ENCODE data around the gene KCNH1.

Gene KCNH1

GRCh38 chr1:210748796-210749195 lies 385.2 kb downstream of the KCNH1 start:
- no peak for DNase-seq

GRCh38 chr1:210747890-210748289 lies 386.1 kb downstream of the KCNH1 start:
- DNase-seq, result no peak

DNA sequence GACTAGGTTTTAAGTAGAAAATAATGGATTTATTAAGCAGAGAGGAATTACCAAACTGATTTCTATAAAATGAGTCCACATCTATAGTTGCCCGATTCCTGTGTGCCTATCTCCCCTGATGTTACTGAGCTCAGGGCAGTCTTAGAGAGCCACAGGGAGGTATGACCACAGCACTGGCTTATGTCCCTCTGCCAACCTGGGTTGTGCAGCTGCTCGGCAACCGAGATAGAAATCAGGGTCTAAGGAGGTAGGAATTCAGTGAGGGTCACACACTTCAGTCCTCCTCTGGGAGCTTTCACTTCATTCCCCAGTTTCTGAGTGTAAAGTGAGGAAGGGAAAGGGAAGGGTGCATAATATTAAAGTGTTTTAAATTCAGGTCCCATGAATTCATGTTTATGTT lies 386.8 kb downstream of the KCNH1 start:
- no peak for DNase-seq

- DNase-seq, result no peak
Observed at GRCh38 chr1:210746024-210746731, 387.8 kb downstream of the KCNH1 start.

DNA sequence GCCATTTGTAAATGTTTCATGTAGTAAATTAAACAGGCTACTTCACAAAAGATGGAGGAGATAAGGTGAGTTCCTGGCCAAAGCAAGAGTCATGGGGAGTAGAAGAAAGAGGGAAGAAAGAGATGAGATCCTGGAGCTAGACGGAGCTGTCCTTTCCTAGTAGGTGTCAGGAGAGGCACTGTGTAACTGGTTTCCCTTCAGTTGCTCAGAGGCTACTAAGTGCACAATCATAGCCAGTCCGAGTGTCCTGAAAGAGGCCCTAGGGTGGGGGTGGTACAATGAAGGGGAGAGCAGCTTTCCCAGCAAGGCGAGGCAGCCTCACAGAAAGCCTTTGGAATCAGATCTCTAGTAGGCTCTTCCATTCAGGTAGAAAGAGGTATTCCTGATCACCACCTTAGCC lies 390.9 kb downstream of the KCNH1 start:
- no peak for DNase-seq

- DNase-seq, result no peak
Observed at GRCh38 chr1:210741564-210741963, 392.4 kb downstream of the KCNH1 start.

DNA sequence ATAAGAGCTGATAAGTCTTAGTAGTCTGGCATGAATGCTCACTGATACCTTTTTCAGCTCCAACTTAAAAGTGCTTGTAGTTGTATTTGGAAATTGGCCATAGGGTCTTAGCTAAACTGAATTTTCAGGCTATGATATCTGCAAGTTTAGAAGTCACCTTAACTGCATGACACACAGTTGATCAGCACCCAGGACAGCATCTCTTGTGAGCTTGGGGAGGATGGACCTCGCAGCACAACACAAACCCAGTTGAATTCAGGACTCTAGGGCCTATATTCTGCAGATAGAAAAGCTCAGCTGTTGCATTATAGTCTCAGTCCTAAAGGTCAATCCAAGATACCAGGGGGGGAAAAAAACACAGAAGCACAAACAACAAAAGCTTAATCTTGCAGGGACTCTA lies 394.3 kb downstream of the KCNH1 start:
- DNase-seq, result no peak

DNA sequence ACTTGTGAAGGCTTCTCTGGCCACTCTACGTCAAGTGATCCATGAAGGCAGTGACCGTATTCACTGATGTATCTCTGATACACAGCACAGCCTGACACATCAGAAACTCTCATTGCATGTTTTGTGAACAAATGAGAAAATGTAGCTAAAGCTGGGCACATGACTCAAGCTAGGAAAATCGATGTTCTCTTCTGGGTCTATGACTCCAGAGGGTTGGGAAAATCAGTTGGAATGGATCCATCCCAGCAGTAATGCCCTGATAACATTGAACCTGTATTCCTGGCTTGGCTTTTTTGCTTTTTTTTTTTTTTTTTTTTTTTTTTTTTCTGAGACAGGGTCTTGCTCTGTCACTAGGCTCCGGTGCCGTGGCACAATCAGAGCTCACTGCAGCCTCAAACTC lies 395.7 kb downstream of the KCNH1 start:
- no peak for DNase-seq

DNA sequence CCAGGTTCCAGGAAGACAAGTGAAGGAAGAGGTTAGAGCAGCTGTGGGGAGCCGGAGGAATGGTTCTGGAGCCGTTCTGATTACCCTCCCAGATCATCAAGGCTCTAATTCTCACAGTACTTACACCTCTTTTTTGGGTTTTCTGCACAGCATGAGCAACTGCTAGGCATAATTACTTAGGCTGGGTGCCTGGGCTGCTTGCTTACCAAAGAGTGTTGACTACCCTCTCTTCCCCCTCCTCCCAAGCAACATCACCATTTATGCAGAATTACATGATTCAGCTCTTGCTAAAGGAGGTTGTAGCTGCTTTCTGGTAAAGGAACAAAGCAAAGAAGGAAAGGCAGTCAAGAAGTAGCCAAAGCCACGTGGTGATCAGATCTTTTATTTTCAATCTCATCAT lies 397.2 kb downstream of the KCNH1 start:
- no peak for DNase-seq

- no peak for DNase-seq
Observed at GRCh38 chr1:210731597-210731996, 402.4 kb downstream of the KCNH1 start.

- DNase-seq, result no peak
Observed at GRCh38 chr1:210731193-210731592, 402.8 kb downstream of the KCNH1 start.

GRCh38 chr1:210730023-210730422 lies 403.9 kb downstream of the KCNH1 start:
- DNase-seq, result no peak

- no peak for DNase-seq
Observed at GRCh38 chr1:210728437-210729149, 405.4 kb downstream of the KCNH1 start.

GRCh38 chr1:210727709-210728108 lies 406.2 kb downstream of the KCNH1 start:
- no peak for DNase-seq

DNA sequence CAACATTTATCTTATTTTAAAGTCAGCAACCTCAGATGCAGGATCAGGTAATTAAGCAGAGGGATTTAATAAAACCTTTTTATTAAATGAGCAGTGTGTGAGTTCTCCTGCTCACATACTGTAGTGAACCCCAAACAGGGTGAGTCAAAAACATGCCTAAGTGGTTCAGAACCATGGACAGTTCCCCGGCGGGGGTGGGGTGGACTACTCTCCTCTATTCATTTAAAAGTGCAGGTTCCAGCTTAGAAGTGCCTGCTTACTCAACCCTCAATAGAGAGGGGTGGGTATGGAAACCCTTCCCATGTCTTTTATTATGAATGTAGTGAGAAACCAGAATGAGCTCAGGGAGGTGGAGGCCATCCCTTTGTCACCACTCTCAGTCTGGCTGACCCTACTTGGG lies 407.3 kb downstream of the KCNH1 start:
- peak; percentile 4 for DNase-seq

DNA sequence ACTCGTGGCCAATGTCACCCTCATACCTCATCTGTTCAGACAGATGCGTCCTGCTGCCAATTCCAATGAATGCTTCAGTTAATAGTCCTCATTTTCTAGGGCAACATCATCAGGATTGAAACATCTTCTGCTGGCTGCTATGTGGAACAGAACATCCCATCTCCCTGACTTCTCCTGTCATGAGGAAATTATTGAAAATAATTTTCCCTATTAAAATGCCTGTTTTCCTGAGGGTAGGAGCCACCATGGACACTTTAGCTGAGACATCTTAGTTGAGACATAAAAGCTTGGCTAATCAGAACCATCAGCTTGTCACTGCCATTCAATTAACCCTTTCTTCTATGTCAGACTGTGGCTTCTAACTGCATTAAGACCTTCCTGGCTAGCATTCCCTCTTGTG lies 409.2 kb downstream of the KCNH1 start:
- DNase-seq, result no peak

GRCh38 chr1:210723646-210724045 lies 410.3 kb downstream of the KCNH1 start:
- DNase-seq, result no peak

GRCh38 chr1:210722410-210723081 lies 411.4 kb downstream of the KCNH1 start:
- DNase-seq, result no peak

DNA sequence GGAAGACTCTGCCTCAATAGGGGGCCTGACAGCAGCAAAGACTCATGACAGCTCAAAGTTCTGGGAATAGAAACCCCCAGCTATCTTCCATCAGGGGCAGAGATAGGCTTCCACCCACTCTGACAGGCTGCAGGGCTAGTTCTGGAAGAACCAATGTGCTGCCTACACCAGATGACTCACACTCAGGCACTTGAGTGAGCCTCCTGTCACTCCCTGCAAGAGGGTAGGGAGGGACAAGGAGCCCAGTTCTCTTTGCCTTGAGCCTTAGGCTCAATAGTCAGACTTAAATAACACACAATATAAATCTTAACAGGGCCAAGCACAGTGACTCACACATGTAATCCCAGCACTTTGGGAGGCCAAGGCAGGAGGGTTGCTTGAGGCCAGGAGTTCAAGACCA lies 418.9 kb downstream of the KCNH1 start:
- DNase-seq, result no peak

GRCh38 chr1:210711825-210712612 lies 421.9 kb downstream of the KCNH1 start:
- DNase-seq, result no peak

DNA sequence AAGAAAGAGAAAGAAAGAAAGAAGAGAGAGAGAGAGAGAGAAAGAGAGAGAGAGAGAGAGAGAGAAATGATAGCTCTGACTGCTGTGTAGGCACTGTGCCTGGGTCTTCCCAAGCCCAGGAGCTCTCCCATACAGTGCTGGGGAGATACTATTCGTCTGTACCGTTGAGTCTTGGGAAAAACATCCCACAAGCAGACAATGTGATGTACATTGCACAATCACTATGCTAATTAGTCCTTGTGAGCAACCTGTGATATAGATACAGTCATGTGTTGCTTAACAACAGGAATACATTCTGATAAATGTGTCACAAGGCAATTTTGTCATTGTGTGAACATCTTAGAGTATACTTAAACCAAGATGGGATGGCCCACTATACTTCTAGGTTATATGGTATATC lies 424.2 kb downstream of the KCNH1 start:
- DNase-seq, result no peak

DNA sequence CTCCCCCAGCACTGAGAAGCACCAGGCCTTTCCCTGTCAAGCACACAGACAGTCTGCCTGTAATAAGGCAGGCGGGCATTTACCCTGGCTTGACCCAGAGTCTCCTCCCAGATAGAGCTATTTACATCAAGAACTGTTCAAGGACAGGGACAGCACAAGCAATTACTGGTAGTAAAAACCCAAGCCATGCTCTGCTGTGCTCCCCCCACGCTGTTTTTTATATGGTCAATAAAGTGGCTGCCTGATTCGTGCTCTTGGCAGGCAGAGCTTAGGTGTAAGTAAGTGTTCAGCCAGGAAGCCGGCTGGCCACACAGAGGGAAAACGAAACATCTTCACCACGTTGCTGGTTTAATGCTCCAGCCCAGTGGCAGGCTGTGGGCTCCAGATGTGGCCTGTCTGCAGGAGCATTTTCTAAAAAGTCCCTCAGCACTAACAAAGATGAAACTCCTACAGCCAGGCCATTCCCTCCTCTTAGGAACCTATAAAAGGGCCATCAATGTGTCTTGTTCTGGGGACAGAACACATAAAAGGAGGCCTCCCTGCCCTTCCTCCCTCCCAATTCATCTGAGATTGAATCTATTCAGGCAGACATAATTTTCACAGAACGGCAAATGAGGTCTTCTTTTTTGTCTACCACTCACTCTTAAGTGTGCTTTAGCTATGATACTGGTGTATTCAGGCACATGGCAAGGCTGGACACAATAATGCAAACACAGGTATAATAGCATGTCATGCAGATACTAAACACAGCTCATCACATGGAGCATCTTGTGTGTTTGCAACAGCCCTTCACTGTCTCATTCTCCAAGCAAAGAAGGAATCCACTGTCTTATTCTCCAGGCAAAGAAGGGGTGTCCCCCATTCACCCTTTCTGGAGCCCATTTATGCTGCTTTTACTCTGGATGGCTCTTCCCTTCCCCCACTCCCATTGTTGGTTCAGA lies 426.4 kb downstream of the KCNH1 start:
- DNase-seq, result no peak
